KMS-11 (cell line): ENCODE results near the gene PRKX.
"Not testable (repeated sequence)": the region's sequence is repeated elsewhere in the genome, so short reads cannot be mapped to it uniquely, and the experiment has no call there.

Experiments used
- H2AFZ ChIP-seq: fragments of 200-600 bp; sonication (generic); 2 replicates; pipeline ENCODE4 v1.6.1; 2016; ENCODE audit warnings: antibody characterized with exemption, mixed run types, low read depth
- H3K27ac ChIP-seq: fragments of 200-600 bp; sonication (generic); 2 replicates; pipeline ENCODE4 v1.6.1; 2016; ENCODE audit warnings: mild to moderate bottlenecking, mixed run types
- H3K27me3 ChIP-seq: fragments of 200-600 bp; sonication (generic); 2 replicates; pipeline ENCODE4 v1.6.1; 2017; ENCODE audit warnings: mild to moderate bottlenecking, low read depth, mixed run types, moderate library complexity; ENCODE audit not compliant: insufficient read depth
- H3K36me3 ChIP-seq: fragments of 200-600 bp; sonication (generic); 2 replicates; pipeline ENCODE4 v1.6.1; 2017; ENCODE audit warnings: mild to moderate bottlenecking, mixed run types; ENCODE audit not compliant: insufficient read depth
- H3K4me1 ChIP-seq: fragments of 200-600 bp; sonication (generic); 2 replicates; pipeline ENCODE4 v1.6.1; 2016; ENCODE audit warnings: mild to moderate bottlenecking, low read depth, mixed run types; ENCODE audit not compliant: poor library complexity, severe bottlenecking
- H3K4me2 ChIP-seq: fragments of 200-600 bp; sonication (generic); 2 replicates; pipeline ENCODE4 v1.7.0; 2016; ENCODE audit warnings: mild to moderate bottlenecking, mixed run types
- H3K4me3 ChIP-seq: fragments of 200-600 bp; sonication (generic); IDR thresholded peaks from 2 replicates; pipeline ENCODE4 v1.6.1; 2017; ENCODE audit warnings: low read depth, low read length, mixed read lengths; ENCODE audit not compliant: insufficient read depth
- H3K79me2 ChIP-seq: fragments of 200-600 bp; sonication (generic); 2 replicates; pipeline ENCODE4 v1.6.1; 2016; ENCODE audit warnings: low read depth, mixed run types; ENCODE audit not compliant: insufficient read depth
- H3K9ac ChIP-seq: fragments of 200-600 bp; sonication (generic); 2 replicates; pipeline ENCODE4 v1.6.1; 2016; ENCODE audit warnings: mild to moderate bottlenecking, mixed run types
- H4K20me1 ChIP-seq: fragments of 200-600 bp; sonication (generic); 2 replicates; pipeline ENCODE4 v1.6.1; 2016; ENCODE audit warnings: mild to moderate bottlenecking, mixed run types; ENCODE audit not compliant: insufficient read depth
- TF ChIP-seq, protein P1 (sequence below): fragments of 200-600 bp; sonication (generic); conservative IDR thresholded peaks from 2 replicates; pipeline ENCODE4 v1.6.1; 2017; ENCODE audit warnings: low read depth, mild to moderate bottlenecking, antibody characterized with exemption, low read length, moderate library complexity, mixed read lengths

Gene PRKX

DNA sequence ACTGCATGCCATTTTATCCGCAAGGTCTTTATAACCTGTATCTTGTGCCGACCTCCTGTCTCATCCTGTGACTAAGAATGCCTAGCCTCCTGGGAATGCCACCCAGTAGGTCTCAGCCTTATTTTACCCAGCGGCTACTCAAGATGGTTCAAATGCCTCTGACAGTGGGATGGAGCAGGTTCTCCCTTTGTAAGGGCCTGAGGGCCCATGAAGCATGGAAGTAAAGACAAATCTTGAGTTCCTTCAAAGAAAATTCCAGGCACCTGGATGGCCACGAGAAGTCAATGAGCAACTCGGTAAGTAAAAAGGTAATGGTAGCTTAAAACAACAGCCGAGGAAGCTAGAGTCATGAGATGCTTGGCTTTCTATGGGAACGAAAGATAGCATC lies 19.6 kb upstream of the PRKX start:
- Histone ChIP-seq H3K4me1 (no peaks in the 10 kb centered on the region), H3K27ac (no peak overlapping the region), H3K4me3 (no peak overlapping the region), H3K36me3 (no peaks in the 10 kb centered on the region), H3K79me2 (no peaks in the 10 kb centered on the region), H3K4me2 (no peak overlapping the region), H2AFZ (no peak overlapping the region), H3K27me3 (no peaks in the 10 kb centered on the region), H4K20me1 (no peaks in the 10 kb centered on the region), H3K9ac (no peak overlapping the region)
- TF ChIP-seq, protein P1, sequence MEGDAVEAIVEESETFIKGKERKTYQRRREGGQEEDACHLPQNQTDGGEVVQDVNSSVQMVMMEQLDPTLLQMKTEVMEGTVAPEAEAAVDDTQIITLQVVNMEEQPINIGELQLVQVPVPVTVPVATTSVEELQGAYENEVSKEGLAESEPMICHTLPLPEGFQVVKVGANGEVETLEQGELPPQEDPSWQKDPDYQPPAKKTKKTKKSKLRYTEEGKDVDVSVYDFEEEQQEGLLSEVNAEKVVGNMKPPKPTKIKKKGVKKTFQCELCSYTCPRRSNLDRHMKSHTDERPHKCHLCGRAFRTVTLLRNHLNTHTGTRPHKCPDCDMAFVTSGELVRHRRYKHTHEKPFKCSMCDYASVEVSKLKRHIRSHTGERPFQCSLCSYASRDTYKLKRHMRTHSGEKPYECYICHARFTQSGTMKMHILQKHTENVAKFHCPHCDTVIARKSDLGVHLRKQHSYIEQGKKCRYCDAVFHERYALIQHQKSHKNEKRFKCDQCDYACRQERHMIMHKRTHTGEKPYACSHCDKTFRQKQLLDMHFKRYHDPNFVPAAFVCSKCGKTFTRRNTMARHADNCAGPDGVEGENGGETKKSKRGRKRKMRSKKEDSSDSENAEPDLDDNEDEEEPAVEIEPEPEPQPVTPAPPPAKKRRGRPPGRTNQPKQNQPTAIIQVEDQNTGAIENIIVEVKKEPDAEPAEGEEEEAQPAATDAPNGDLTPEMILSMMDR = no peak

DNA sequence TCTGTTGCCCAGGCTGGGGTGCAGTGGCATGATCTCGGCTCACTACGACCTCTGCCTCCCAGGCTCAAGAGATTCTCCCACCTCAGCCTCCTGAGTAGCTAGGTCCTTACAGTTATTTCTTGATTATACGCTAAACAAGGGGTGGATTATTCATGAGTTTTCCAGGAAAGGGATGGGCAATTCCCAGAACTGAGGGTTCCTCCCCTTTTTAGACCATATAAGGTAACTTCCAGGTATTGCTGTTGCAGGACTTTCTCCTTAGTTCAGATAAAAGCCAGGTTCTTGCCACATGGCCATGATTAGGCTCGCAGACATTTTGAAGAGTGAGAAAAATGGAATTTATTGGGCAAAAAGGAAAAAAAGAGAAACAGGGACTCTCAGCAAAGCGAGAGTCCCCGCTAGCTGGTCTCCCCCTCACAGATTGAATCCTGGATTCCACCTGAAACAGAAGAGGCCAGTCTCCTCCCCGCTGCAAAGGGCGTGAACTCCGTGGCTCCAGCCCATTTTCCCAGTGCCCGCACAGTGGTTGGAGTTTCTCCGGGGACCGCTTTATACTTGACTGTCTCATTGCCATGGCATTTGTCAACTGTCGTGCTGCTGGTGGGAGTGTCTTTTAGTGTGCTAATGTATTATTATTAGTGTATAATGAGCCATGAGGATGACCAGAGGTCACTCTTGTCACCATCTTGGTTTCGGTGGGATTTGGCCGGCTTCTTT lies 19.0 kb upstream of the PRKX start:
- not testable (repeated sequence) for H3K36me3 ChIP-seq, H3K4me3 ChIP-seq, H3K4me2 ChIP-seq, H3K4me1 ChIP-seq, H2AFZ ChIP-seq, H3K27ac ChIP-seq, H3K9ac ChIP-seq, H3K79me2 ChIP-seq, H3K27me3 ChIP-seq, H4K20me1 ChIP-seq

DNA sequence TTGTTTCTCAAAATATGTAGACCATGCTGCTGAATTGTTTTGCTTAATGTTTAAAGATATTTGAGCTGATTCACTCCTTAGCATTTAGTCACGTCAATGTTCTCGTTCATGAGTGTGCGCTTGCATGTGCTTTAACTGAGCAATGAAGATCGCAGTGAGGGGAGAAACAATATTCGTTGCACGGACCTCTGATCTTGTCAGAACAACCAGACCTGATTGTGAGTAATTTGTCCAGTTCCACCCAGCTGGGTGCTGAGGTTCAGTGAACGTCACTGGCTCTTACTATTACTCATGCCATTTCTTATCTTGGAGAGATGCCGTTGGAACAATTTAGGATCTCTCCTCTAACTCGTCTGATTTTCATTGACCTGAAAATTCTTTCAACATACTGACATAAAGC lies 15.0 kb upstream of the PRKX start:
- H3K4me2 ChIP-seq = no peak overlapping the region
- no peak overlapping the region for H3K9ac ChIP-seq
- H3K27me3 ChIP-seq = no peaks in the 10 kb centered on the region
- no peak overlapping the region for H3K27ac ChIP-seq
- TF ChIP-seq, protein P1 = no peak
- H3K79me2 ChIP-seq = no peaks in the 10 kb centered on the region
- H3K4me3 ChIP-seq = no peak overlapping the region
- H4K20me1 ChIP-seq = no peaks in the 10 kb centered on the region
- no peaks in the 10 kb centered on the region for H3K4me1 ChIP-seq
- H3K36me3 ChIP-seq = no peaks in the 10 kb centered on the region
- H2AFZ ChIP-seq = no peak overlapping the region

- H3K4me2 ChIP-seq, H3K27me3 ChIP-seq, H3K4me1 ChIP-seq, H4K20me1 ChIP-seq, H3K27ac ChIP-seq, H2AFZ ChIP-seq, H3K79me2 ChIP-seq, H3K36me3 ChIP-seq, H3K4me3 ChIP-seq, H3K9ac ChIP-seq: not testable (repeated sequence)
These were observed 10.0 kb upstream of the PRKX start for GRCh38 chrX:3723460-3723859.

GRCh38 chrX:3717742-3718420 lies 4.4 kb upstream of the PRKX start:
- H3K4me1 ChIP-seq = no peaks in the 10 kb centered on the region
- TF ChIP-seq, protein P1 = no peak
- H3K27me3 ChIP-seq = no peaks in the 10 kb centered on the region
- no peak overlapping the region for H3K9ac ChIP-seq
- no peak overlapping the region for H3K27ac ChIP-seq
- H4K20me1 ChIP-seq = no peaks in the 10 kb centered on the region
- no peak overlapping the region for H3K4me2 ChIP-seq
- H3K79me2 ChIP-seq = no peaks in the 10 kb centered on the region
- H3K4me3 ChIP-seq = no peak overlapping the region
- no peaks in the 10 kb centered on the region for H3K36me3 ChIP-seq
- no peak overlapping the region for H2AFZ ChIP-seq
